ENCODE data around the gene LRRC75A.
A peak's percentile ranks its signal among the peaks of the same experiment; 100 is the strongest.

The LRRC75A gene

DNA sequence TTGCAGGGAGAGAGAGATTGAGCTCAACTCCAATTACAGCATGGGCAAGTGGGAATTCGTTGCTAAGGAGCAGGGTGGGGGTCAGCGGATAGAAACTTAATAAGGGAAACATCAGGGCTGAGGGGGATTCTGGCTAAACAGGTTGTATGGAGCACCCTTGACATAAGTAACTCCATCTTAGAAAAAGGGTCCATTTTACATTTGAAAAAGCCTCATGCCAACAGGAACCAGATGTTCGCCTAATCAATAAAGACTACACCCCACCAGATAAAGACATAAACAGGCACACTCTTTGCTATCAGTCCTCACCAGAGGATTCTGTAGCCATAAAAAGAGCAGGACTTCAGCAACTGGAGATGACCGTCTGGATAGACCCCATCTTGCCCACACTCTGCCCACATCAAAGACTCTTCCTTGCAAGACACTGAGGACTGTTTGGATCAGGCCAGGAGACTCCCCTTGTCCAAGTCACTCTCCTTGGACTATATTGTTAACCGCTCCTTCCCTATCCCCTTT, 1.6 kb upstream of the LRRC75A start:
- DNase-seq (ENCODE audit: low spot score) = no peak

DNA sequence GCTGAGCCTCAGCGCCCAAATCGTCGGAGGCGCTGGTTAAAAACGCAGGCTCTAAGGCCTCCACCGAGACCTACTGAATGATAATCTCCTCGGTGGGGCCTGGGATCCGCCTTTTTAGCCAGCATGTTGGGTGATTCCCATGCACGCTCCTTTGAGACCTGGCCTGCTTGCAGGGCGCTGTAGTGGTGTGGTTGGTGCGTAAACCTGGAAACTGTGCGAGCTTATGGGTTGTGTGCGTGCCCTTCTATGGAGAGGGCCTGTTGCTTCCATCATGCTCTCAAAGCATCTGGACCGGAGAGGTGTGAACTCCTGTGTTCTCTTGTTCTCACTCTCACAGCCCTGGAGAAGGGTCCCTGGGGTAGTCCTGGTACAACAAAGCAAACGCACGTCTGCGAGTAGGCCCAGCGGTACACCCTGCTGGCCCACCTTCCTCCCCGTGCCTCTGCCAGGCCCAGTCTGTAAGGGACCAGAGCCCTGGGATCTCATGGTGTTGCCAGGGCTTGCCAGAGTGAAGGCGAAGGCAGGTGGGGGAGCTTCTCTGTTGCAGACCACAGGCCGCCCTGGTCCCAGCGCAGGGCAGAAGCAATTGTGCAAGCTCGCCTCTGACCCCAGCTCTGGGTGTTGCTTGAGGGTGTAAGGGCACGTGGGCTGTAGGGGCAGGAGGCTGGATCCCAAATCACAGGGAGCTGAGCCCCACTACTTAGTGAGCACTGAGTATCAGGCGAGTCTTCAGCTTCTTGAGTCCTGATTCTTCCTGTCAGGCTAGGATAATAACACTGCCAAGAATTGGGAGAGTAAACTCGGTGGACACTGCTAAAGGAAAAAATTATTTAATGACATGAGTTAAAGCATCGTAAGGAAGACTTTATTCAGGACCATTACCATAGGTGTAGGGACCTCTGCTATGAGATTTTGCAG, 879 bp upstream of the LRRC75A start:
- DNase-seq (ENCODE audit: low spot score) = no peak

DNA sequence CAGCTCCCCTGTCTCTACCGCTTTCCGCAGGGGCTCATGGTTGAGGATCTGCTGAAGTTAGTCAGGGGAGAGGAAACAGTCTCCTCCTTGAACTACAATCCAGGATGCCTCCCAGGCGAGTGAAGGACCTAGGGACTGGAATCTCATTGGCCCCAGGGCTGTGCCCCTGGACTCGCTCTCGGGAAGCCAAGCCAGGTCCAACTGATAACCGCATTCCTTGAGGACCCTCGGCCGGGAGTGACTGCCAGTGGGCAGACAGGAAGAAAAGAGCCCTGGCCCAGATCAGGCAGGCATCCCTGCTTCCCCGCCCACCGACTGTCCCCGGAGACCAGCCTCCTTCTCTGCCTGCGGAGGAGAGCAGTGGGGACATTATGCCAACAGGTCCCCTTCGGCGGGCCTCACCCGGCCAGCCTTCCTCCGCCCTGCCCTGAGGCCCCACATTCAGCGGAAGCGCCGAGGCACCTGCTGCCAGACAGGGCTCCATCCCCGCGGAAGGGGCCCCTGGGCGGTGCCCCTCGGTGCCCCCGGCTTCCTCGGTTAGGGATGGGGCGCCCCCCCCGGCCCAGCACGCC, 776 bp downstream of the LRRC75A start:
- DNase-seq (ENCODE audit: low spot score) = peak; percentile 71

DNA sequence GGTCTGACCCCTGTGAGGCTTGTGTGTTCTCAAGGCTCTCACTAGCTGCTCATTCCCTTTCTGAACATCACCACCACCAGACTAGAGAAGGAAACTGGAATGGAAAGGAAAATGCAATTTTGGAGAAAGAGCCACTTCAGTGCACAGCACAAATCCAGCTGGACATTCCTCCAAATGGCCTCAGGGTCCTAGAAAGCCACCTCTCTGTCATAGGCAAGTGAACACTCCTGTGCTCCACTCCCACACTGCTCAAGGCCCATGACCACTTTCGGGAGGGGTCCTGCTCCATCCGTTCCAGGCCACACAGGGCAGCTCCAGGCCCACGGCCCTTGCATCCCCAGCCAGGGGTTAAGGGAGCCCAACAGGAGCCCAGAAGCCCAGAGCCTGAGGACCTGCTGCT, 2.6 kb downstream of the LRRC75A start:
- no peak for DNase-seq (ENCODE audit: low spot score)

DNA sequence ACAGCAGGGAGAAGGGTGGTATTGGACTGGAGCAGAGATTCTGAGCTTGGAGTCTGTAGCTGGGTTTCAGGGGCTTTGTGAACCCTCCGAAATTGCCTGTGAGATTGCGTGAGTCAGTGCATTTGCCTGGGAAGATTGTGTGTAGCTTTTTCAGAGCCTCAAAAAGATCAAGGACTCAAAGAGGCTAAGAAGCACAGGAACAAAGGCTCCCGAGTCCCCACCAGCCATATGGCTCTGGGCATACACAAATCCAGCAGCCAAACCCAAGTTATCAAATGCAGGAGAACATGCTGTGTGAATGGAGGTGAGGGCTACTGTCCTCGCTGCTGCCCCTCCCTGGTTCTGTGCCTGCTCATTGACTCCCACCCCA, 3.0 kb downstream of the LRRC75A start:
- DNase-seq (ENCODE audit: low spot score) = no peak

DNA sequence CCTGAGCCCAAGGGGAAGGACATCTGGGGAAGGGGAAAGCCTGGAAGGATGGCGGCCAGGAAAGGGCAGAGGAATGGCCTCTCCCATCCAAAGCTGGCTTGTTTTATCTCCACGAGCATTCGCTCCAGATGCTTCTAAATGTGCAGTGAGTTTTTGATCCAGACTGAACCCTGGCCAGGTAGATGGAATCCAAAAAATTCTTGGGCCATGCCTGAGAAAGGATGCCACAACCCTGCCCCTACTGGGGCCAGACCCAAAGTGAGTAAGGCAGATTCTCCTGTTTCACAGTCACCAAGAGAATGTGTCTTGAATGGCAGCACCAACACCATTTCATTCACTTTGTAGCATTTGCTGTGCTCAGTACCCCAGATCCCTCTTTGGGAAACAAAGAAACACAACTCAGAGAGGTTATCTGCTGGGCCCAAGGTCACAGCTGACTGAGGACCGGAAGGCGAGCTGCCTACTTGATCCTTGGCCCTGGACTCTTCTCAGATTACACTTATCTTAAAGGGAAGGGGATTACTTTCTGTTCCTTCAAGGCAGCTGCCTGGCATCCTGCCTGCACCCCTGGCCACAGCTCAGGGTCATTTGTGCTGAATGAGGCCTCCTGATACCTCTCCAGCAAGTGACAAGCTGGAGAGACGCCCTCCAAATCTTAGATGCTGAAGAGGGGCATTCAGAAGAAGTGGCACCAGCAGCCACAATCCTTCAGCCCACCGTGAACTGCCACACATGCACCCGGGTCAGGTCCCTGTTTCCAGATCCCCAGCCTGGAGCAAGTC, 3.6 kb downstream of the LRRC75A start:
- no peak for DNase-seq (ENCODE audit: low spot score)

DNA sequence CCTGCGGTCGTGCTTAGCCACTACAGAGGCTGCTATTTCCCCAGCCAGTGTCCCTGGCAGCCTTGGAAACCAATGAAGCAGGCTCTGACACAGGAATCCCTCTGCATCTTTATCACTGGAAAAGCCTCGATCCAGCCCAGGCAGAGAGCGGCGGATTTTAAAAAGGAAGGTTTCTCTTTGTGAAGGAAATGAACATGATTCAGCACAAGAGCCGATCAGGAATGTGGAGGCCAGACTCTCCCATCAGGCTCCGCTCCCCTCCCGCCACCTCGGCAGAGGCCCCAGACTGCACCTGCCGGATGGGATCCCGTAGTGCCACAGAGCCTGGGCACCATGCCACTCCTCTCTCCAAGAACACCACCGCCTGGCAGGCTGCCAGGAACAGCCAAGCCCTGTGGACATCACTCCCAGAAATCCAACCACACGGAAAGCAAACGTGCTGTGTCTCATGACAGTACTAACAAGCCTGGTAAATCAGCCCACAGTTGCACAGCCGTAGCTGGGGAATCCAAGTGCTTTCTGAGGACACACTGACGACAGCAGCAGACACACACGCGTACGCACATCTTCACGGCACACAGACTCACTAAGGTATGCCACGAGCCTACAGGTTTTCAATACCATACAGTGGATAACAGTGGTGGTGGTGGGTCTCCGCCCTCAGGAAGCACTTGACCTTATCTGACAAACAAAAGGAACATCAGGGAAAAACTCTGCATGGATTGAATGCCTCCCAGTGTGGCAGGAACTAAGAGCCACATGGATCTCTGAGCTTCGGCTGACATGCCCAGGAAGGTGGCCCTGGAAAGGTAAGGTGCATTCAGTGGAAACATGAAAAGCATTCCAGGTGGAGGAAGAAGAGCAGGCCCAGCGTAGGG, 5.4 kb downstream of the LRRC75A start:
- no peak for DNase-seq (ENCODE audit: low spot score)

DNA sequence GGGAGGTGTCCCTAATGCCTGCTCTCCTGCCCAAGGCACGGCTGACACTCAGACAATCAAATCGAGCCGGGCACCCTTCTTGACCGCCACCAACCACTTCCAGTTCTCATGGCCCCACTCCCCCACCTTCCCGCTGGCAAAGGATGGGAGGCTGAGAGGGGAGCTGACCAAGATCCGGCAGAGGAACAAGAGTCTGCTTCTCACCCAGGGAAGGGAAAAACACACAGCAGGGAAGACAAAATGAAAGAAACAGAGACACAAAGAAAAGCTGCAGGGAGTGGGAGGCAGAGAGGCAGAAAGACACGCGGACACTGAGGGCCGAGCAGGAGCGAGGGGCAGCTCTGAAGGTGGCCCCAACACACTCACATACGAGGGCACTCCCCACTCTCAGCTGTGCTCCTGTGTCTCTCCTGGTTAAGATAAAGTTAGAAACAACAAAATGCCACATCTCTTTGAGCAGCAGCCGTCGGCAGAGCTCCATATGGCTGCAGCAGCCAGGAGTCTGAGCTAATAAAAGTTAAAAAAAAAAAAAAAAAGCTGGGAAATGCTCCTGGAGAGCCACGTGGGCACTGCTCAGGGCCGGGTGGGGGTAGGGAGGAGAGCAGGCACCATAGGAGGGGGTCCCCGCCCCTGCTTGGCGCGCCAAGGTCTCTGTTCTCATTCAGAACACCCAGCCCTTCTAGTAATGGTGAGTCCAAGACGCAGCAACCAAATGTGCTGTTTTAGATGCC, 7.4 kb downstream of the LRRC75A start:
- DNase-seq (ENCODE audit: low spot score) = no peak

DNA sequence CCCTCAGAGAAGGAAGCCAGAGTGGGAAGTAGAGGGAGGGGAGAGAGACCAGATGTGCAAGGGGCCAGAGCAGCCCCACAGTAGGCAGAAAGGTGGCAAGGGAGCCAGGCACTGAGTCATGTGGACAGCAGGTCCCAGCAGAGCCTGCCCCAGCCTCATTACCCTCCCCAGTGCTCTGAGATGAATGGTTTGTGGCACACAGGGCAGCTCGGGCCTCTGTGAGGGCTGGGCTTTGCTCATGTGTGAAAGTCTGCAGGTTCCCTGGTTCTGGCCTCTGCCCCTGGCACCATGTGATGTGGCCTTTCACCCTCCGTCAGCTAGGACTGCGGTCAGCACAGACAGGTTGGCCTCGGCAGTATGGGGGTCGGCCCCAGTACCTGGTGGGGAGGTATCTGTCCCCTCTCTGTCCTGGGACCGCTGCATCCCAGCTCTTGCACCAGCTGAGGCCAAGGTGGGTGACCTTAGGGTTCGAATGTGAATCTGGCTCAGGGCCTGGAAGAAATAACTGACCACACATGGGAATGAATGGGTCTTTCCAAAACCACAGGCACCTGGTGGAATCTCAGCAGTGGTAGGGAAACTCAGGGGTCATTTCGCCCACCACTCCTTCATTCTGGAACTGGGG, 8.9 kb downstream of the LRRC75A start:
- no peak for DNase-seq (ENCODE audit: low spot score)

DNA sequence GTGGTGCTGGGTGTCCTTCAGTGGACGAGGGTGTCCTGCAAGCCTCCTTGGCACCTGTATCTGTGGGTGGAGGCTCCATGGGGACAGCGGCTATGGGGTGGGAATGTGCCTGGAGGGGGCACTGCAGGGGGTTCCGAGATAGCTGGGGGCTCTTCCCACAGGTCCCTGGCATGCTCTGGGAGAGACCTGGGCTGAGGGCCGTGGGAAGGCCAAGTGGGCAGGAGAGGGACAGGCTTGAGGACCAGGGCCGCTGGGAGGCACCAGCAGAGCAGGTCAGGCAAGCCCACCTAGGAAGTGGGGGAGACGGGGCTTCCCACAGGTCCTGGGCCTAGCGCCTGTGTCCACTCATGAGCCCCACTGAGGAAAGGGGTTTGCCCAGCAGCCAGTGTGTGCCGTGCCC, 9.7 kb downstream of the LRRC75A start:
- DNase-seq (ENCODE audit: low spot score) = no peak

DNA sequence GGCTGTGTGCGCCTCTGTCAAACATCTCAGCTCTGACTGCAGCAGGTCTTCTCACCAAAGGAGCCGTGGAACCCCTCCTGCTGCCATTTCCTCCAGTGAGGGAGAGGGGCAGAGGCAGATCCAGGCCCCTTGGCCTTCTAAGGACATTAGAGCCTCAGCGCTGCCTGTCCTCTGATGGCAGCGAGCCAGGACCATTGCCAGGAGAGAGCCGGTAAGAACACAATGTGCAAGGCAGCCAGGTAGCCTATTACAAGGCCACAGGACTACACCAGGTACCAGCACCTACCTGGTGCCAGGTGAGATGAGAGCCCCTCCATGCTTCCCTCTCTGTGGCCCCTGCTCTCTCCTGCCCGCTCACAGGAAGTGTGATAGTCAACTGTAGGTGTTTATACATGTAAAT, 11.0 kb downstream of the LRRC75A start:
- no peak for DNase-seq (ENCODE audit: low spot score)

DNA sequence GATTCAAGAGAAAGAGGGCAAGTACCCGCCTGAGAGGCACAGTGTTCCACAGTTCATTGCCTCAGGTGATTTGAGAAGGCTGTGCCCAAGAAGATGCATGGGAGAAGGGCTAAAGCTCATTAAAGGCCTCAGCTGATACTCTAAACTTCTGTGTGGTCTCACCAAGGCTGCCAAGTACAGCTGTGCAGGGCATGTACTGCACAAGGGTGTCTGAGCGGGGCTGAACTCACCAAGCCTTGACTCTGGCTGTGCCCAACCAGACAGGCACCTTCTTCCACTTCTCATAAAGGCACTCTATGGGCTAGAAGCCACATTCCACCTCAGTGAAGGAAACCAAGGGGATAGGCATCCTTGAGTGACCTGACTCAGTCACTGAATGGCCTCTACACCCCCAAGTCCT, 12.7 kb downstream of the LRRC75A start:
- no peak for DNase-seq (ENCODE audit: low spot score)

DNA sequence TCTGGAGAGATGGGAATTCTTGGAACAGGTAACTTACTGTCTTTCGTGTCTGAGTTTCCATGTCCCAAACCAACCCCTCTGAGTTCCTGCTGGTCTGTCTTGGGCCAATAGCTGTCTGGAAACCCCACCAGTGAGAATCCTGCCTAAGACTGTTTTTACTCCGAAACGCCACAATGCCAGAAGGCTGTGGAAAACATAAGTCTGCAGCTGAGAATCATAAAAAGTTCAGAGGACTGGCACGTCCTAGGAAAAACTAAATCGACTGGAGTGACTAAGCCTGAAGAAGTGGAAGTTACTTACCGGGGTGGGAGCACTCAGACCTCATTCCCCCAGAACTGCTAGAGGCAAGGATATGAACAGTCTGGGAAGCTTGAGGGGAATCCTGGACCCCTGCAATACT, 13.3 kb downstream of the LRRC75A start:
- no peak for DNase-seq (ENCODE audit: low spot score)

DNA sequence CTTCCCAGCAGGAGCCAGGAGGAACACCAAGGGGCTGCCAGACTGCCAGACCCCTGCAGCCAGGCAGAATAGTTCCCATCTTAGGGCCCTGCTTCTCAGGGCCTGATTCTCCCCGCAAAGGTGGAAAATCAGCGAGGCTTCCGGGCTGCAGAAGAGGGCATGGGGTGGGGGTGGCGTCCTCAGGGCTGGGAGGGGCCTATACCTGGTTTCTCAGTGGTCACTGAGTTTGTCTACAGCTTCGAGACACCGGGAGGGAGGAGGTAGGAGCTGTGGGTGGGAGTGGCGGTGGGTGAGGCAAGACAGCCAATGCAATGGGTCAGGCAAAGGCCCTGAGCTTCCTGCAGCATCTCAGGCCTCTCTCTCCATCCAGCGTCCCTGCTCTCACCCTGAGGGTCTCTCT, 14.3 kb downstream of the LRRC75A start:
- DNase-seq (ENCODE audit: low spot score) = no peak

DNA sequence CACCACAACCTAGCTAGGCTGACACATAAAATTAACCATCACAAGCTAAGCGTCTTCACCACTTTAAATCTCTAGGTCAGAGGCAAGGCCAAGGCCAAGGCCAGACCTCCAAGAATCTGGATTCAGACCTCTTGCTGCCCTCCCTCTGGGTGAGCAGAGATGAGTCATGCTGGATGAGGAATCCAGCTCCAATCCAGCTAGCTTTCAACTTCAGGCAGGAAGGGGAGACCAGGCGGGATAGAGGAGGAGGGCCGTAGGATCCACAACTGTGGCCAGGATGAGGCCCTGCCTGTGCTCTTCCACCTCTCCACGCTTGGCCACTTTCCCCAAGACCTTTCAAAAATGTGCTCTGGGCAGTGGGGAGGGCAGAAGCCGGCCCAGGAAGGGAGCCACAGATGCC, 14.7 kb downstream of the LRRC75A start:
- DNase-seq (ENCODE audit: low spot score) = no peak

DNA sequence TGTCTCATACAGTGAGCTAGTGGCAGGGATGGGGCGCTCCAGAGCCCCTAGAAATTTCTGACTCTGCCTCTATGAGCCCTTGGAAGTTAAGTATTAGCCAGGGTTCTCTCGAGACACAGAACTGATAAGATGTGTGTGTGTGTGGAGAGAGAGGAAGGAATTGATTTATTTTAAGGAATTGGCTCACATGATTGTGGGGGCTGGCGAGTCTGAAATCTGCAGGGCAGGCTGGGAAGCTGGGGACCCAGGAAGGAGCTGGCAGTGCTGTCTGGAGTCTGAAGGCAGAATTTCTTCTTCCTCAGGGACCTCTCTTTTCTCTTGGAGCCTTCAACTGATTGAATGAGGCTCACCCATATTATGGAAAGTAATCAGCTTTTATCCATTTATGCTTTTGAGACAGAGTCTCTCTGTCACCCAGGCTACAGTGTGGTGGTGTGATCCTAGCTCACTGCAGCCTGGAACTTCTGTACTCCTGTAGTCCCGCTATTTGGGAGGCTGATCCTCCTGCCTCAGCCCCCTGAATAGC, 16.8 kb downstream of the LRRC75A start:
- no peak for DNase-seq (ENCODE audit: low spot score)

DNA sequence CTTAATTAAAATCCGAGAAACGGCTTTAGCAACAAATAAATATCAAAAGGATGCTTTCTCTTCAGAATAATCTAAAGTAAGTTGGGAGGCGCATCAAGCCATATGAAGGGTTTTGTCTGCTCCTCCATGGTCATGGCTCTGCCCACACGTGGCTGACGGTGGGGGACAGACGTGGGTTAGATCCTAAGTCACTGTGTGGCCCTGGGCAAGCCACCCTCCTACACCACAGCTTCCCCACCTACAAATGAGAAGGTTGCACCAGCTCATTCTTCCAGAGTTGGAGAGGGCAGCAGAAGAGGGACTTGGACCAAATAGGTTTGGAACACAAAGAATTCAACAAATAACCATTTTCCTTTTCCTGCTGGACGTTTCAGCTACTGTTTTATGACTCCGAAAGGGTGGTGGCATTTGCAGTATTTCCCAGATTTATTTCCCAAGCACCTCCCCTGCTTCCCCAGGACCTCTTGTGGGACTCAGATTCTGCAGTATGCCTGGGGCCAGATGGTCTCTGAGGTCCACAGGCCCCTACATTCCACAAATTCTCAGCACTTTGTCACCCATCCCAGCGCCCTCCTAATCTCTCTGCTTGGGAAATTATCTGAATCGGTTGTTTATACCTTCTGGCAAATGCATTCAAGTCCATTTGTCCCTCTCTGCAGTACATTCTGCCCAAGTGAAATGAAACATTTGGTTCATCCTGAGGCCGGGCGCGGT, 17.8 kb downstream of the LRRC75A start:
- no peak for DNase-seq (ENCODE audit: low spot score)

DNA sequence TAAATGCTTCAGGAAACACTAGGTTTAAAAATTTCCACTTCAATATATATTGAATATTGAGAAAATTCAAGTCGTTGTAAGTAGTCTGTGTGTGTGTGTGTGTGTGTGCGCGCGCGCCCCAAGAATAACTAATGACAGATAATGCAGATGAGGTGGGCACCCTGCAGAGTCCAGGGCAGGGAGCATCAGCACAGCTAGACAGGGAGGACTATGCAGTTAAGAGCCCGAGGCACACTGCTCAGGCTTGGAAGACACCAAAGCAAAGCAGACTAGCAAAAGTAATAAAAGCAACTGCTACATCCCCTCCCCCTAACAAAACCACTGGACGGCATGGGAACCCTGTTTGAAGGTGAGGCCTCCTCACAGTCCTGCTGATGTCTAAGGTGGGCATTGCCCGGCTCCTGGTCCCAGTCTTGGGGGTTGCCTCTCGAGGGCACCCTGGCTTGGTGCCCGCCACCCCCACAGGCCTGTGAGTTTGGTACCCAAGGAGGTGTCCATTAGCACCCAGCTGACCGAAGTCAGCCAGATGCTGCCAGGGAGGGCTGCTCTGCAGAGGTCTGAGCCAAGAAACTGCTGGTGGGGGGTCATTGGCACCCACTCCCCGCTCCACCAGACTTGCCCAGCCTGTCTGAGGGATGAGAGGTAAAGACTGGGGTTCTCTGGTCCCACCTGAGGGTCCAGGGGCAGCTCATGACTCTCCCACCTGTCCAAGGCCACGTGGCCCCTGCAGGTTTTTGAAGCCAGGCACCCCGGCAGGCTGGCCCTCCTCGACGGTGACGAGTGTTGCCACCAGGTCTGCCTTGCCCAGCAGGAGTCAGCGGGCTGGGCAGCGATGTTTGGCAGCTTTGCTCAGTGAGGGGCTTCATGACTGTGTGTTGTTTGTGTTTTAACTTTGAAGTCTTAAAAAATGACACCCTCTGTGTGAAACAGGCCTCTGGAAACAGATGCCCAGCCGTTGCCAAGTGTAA, 18.7 kb downstream of the LRRC75A start:
- no peak for DNase-seq (ENCODE audit: low spot score)

DNA sequence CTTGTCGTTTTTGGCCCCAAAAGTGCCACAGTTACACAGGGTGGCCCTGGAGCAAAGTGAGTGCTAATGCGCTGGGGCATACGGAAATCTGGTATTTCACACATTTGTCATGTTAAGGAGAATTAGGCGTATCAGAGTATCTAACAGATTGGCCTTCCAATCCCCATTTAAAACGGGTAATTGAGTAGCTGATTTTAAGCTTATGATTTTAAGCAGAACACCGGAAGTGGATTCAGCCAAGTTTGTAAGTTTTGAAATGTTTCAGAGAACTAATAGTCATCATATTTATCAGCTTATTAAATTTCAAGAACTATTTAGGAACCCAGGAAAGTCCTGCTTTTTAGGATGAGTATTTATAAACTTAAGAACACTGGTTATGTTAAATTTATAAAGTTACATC, 19.5 kb downstream of the LRRC75A start:
- DNase-seq (ENCODE audit: low spot score) = no peak
